ENCODE data around the gene ST3GAL6. TPM values are rescaled to one million over a fixed set of nuclear protein-coding genes. Genes with fewer than 3 reads are reported as not detected.

Gene ST3GAL6
- total and polyA plus RNA-seq, 10 of the 15 experiments (the other 5 are each of a cell fraction or from before 2014, with no cell fraction given) = 19.5 to 41.2 (median 37.4) TPM

- ChIA-PET CTCF (interaction anchor here (1.0 to 1.7 kb wide), 3 partner anchors 15 to 148 kb away, joined by 3 to 6 read pairs (median 4); no protein-coding TSS in a partner anchor), SMC1A (ENCODE audit: uncharacterized antibody, unreplicated experiment) (interaction anchor here (0.6 to 5.2 kb wide), 7 partner anchors 11 to 256 kb away, joined by 3 to 82 read pairs (median 4); partner anchors contain the start of gene ST3GAL6), RAD21 (ENCODE audit: unreplicated experiment) (interaction anchor here (0.6 to 4.2 kb wide), 11 partner anchors 8 to 157 kb away, joined by 3 to 36 read pairs (median 6); partner anchors contain the start of gene CPOX), POLR2A (interaction anchor here (0.8 to 4.7 kb wide), 4 partner anchors 10 to 151 kb away, joined by 4 to 49 read pairs (median 12); partner anchors contain the start of genes DCBLD2 and ST3GAL6)
- intact Hi-C loops (cut with micrococcal nuclease; ENCODE audit: unreplicated experiment) (no loop called here), in situ Hi-C loops (cut with MboI) (no loop called here)
- peaks cover 3% of the 10 kb centered on the region; the same call in 1 of the 2 replicates for H3K4me1 ChIP-seq (ENCODE audit: control insufficient read depth, insufficient read depth, low read length)
- H2AFZ ChIP-seq (ENCODE audit: control insufficient read depth, low read depth, low read length) = no peak overlapping the region
- 71% methylated on average over 1 of the region's 1 CpG for WGBS (ENCODE audit: insufficient coverage, insufficient replicate concordance, low lambda C conversion rate, missing lambda C conversion rate)
- H3K9ac ChIP-seq (ENCODE audit: control insufficient read depth, insufficient read depth, low read length) = no peak overlapping the region
- no peaks in the 10 kb centered on the region for H3K27me3 ChIP-seq (replicated peaks in 1 of 2; ENCODE audit: control insufficient read depth in 2 of 2, insufficient read depth in 2 of 2, low read length in 1 of 2)
- DNase-seq (ENCODE audit: low read depth, low spot score) (no peak), FAIRE-seq (no peak), ATAC-seq (peak; percentile 39)
- no peak overlapping the region for H3K4me2 ChIP-seq (ENCODE audit: control insufficient read depth, insufficient read depth)
- no peak overlapping the region for H3K4me3 ChIP-seq
- no peaks in the 10 kb centered on the region for H3K36me3 ChIP-seq (ENCODE audit: control insufficient read depth in 2 of 2, insufficient read depth in 2 of 2, low read length in 1 of 2)
- no TSS peak for BruUV-seq (replicated peaks)
- peaks cover 21% of the 10 kb centered on the region for H3K79me2 ChIP-seq (ENCODE audit: control insufficient read depth, insufficient read depth, low read length)
- H4K20me1 ChIP-seq (ENCODE audit: control insufficient read depth, insufficient read depth) = no peaks in the 10 kb centered on the region
- no peak overlapping the region for H3K27ac ChIP-seq (ENCODE audit: control insufficient read depth, insufficient read depth)
- no peaks in the 10 kb centered on the region; the same call in 2 of the 3 replicates for H3K9me3 ChIP-seq (replicated peaks; ENCODE audit: control insufficient read depth, insufficient read depth, low read length)
- TF ChIP-seq MEF2A (IDR thresholded peaks at IDR 0.05; ENCODE audit: insufficient read depth, low read depth, low read length) (0 out of 2 replicates have a peak, but pooled peaks have one; percentile 4), MYB (IDR thresholded peaks at IDR 0.05; ENCODE audit: borderline replicate concordance, low read depth, low read length) (no peak)
Observed at GRCh38 chr3:98750276-98750919, 12.7 kb upstream of the ST3GAL6 start.

- TSS peak; percentile 1 for BruUV-seq (replicated peaks)
- no peak for FAIRE-seq
- TF ChIP-seq, protein P1, sequence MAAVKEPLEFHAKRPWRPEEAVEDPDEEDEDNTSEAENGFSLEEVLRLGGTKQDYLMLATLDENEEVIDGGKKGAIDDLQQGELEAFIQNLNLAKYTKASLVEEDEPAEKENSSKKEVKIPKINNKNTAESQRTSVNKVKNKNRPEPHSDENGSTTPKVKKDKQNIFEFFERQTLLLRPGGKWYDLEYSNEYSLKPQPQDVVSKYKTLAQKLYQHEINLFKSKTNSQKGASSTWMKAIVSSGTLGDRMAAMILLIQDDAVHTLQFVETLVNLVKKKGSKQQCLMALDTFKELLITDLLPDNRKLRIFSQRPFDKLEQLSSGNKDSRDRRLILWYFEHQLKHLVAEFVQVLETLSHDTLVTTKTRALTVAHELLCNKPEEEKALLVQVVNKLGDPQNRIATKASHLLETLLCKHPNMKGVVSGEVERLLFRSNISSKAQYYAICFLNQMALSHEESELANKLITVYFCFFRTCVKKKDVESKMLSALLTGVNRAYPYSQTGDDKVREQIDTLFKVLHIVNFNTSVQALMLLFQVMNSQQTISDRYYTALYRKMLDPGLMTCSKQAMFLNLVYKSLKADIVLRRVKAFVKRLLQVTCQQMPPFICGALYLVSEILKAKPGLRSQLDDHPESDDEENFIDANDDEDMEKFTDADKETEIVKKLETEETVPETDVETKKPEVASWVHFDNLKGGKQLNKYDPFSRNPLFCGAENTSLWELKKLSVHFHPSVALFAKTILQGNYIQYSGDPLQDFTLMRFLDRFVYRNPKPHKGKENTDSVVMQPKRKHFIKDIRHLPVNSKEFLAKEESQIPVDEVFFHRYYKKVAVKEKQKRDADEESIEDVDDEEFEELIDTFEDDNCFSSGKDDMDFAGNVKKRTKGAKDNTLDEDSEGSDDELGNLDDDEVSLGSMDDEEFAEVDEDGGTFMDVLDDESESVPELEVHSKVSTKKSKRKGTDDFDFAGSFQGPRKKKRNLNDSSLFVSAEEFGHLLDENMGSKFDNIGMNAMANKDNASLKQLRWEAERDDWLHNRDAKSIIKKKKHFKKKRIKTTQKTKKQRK (IDR thresholded peaks at IDR 0.05; ENCODE audit: low read depth, low read length) = no peak
- TF ChIP-seq MEF2B (IDR thresholded peaks at IDR 0.05; ENCODE audit: partially characterized antibody, poor library complexity, severe bottlenecking) = peak; percentile 21
- no peak for TF ChIP-seq TCF3 (IDR thresholded peaks at IDR 0.05; ENCODE audit: borderline replicate concordance, insufficient read depth, low read depth, low read length)
- TF ChIP-seq EP300 (IDR thresholded peaks at IDR 0.05; ENCODE audit: borderline replicate concordance in 1 of 2, control insufficient read depth in 1 of 2, low read depth in 2 of 2, low read length in 2 of 2) = no peak
- TF ChIP-seq JUND (IDR thresholded peaks at IDR 0.05; ENCODE audit: low read depth, low read length) = no peak
Observed at GRCh38 chr3:98754483-98754882, 8.7 kb upstream of the ST3GAL6 start.

More at GRCh38 chr3:98754483-98754882, 8.7 kb upstream of the ST3GAL6 start:
- ChIA-PET RAD21 (ENCODE audit: unreplicated experiment) (interaction anchor here (1.6 to 2.2 kb wide), 3 partner anchors 15 to 153 kb away, joined by 4 to 6 read pairs (median 5); no protein-coding TSS in a partner anchor), POLR2A (interaction anchor here (1.8 to 3.4 kb wide), 4 partner anchors 9 to 24 kb away, joined by 6 to 29 read pairs (median 9); partner anchors contain the start of gene ST3GAL6), CTCF (interaction anchor here (0.6 to 1.6 kb wide), 5 partner anchors 10 to 949 kb away, joined by 3 to 7 read pairs (median 3); no protein-coding TSS in a partner anchor), SMC1A (ENCODE audit: uncharacterized antibody, unreplicated experiment) (interaction anchor here (1.2 to 10.6 kb wide), 7 partner anchors 10 to 35 kb away, joined by 3 to 139 read pairs (median 9); partner anchors contain the start of gene ST3GAL6)
- no peak overlapping the region for H3K27ac ChIP-seq (ENCODE audit: control insufficient read depth, insufficient read depth)
- H3K4me3 ChIP-seq = no peak overlapping the region
- peaks cover 1% of the 10 kb centered on the region for H3K79me2 ChIP-seq (ENCODE audit: control insufficient read depth, insufficient read depth, low read length)
- in situ Hi-C loops (cut with MboI) = no loop called here
- 48% methylated on average over 3 of the region's 3 CpGs for WGBS (ENCODE audit: insufficient coverage, insufficient replicate concordance, low lambda C conversion rate, missing lambda C conversion rate)
- ATAC-seq (peak; percentile 55), DNase-seq (ENCODE audit: low read depth, low spot score) (no peak)
- H3K36me3 ChIP-seq (ENCODE audit: control insufficient read depth in 2 of 2, insufficient read depth in 2 of 2, low read length in 1 of 2) = peaks cover 0 to 3% of the 10 kb centered on the region in 2 experiments; a peak in 1 of 4 replicates
- H3K9me3 ChIP-seq (replicated peaks; ENCODE audit: control insufficient read depth, insufficient read depth, low read length) = no peaks in the 10 kb centered on the region
- intact Hi-C loops (cut with micrococcal nuclease; ENCODE audit: unreplicated experiment) = no loop called here
- no peak overlapping the region for H3K9ac ChIP-seq (ENCODE audit: control insufficient read depth, insufficient read depth, low read length)
- peaks cover 3% of the 10 kb centered on the region; the same call in 1 of the 2 replicates for H3K4me1 ChIP-seq (ENCODE audit: control insufficient read depth, insufficient read depth, low read length)
- H3K27me3 ChIP-seq (replicated peaks in 1 of 2; ENCODE audit: control insufficient read depth in 2 of 2, insufficient read depth in 2 of 2, low read length in 1 of 2) = no peaks in the 10 kb centered on the region
- no peak overlapping the region for H3K4me2 ChIP-seq (ENCODE audit: control insufficient read depth, insufficient read depth)
- no peaks in the 10 kb centered on the region for H4K20me1 ChIP-seq (ENCODE audit: control insufficient read depth, insufficient read depth)
- 0 out of 2 replicates have a peak overlapping the region, but pooled peaks have one; percentile 18 for H2AFZ ChIP-seq (ENCODE audit: control insufficient read depth, low read depth, low read length)
